ELR (cell line): ENCODE results near the gene WDR47.
A peak's percentile ranks its signal among the peaks of the same experiment; 100 is the strongest.

Source experiments
- DNase-seq: peaks from one replicate; pipeline ENCODE4 v3.0.0-alpha.2; 2015; ENCODE audit warnings: low read depth

WDR47 gene

DNA sequence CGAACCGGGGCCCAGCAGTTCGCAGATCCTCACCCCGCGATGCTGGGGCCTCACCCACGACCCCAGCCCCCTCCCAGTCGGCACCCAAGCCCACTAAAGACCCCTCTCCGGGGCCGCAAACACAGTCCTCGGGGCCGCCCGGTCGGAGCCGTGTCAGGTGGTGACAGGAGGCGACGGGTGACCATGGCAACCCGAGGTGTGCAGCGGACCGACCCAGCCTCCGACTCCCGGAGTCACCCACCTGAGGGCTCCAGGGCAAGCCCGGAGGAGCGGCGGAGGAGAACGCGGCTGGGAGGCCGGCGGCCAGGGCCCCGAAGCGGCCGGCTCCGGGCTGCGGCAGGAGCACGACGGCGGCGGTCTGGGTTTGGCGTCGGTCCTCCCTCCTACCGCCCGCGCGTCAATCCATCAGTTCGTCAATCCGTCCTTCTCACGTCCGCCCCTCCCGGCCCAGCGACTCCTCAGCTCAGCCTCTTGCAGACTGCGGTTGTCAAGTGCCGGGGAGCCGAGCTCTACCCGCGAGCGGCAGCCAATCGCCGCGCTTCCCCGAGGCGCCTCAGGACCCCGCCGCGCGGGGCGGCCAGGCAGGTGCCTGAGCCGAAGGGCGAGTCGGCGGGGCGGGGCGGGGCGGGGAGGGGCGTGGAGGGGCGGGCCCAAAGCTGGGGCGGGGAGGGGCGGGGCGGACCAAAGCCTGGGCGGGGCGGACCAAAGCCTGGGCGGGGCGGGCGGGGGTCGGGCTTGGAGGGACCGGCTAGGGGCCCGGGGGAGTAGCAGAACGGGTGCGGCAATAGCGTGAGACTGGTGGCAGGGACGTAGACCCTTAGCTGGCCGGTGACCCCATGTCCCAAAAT is at the start of gene WDR47:
TSS of gene WDR47 (minus strand) at position 482 of the 848 bp plus-strand sequence. CDS start 18,590 bp downstream, outside the sequence.
- peak; percentile 96 for DNase-seq

DNA sequence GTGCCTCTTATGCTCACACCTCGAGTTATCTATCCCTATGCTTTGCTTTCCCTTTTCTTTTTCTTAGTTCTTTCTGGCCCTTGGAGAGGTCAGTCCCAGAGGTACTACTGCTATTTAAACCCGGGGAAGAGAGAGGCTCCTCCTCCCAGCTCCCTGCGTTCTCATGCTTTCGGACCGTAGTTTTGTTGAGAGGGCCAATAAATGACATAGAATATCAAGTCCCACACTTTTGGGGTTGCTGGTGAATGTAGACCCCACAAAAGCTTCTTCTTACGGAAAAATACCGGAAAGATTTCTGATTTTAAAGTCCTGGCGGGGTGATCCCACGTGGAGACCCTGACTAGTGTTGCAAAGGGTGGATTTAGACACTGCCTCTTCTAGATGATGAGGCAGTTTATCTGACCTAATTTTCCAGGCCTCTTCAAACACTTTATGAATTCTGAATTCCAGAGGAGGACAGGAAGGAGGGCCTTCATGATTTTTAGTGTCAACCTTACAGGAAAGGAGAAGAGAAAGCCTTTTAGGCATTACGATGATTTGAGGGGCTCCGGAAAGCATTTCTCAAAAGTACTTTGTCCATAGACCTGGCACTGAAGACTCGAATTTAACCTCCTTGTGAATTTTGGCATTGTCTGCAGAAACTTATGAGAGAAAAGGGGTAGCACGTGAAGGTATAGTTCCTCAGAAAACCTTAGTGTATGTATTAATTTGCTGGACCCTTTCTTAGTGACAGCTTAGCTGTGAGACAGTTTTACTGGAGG is 49.4 kb upstream of the WDR47 start:
- DNase-seq, result peak; percentile 75

DNA sequence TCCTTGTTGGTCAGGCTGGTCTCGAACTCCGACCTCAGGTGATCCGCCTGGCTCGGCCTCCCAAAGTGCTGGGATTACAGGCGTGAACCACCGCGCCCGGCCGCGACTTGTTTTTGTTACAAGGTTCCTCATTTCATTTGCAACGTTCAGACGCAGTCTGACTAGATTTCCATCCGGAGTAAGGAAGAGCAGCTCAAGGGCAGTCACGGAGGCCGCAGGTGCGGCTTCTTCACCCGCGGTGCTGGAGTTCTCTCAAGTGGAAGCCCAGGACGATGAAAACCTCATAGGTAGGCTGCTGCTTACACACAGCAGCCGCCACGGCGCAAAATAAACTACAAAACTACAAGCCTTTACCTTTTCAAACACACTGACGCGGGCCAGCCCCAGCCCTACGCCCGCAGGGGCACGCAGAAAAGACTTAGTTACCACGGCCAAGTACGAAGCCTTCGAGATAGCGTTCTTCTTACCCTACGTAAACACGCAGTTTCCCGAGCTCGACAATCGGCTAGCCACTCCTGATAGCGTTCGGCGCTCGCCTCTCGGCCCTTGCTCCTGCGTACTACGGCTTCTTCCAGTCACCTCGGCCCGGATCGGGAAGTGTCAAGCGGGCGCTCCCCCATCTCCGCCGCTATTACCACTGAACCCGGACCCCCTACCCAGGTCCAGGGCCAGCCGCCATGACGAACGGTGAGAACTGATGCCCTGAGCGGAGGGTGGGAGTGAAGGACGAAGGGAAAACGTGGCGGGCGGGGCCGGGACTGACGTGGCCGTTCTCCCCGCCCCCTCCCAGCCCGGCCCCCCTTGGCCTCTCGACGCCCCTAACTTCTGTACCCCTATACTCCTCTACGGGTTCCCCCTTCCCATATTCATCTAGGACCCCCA is 48.5 kb upstream of the WDR47 start, which contains the start of gene TMEM167B:
TSS of gene TMEM167B (plus strand) at position 569 of the 882 bp plus-strand sequence. CDS start at position 678, 109 bp downstream.
- DNase-seq, result peak; percentile 96

DNA sequence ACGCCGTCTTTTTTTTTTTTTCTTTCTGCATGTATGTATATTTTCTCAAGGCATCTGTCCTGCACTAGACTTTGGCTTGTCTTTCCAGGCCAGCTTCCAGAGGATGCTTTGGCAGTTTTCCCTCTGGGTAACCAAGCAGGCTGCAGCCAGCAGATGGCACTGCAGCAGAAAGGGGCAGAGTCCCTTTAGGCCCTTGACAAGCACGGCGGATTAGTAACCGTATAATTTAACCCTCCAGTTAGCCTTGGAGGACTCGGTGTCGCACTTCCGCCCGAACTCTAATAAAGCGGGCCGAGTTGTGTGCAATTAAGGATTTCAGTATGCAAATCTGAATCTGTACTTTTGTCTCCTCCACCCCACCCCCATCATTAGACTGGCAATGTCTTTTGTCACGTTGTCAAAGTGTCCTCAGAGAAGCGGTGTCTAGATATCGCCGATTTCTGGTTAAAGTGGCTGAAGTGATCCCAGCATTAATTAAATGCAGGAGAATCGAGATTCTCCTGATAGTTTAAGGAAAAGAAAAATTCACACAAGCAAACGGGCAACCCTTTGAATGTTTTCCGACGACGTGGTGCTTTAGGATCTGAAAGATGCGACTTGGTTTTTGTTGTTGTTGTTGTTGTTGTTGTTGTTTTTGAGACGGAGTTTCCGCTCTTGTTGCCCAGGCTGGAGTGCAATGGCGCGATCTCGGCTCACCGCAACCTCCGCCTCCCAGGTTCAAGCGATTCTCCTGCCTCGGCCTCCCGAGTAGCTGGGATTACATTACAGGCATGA is 47.5 kb upstream of the WDR47 start:
- peak; percentile 86 for DNase-seq

DNA sequence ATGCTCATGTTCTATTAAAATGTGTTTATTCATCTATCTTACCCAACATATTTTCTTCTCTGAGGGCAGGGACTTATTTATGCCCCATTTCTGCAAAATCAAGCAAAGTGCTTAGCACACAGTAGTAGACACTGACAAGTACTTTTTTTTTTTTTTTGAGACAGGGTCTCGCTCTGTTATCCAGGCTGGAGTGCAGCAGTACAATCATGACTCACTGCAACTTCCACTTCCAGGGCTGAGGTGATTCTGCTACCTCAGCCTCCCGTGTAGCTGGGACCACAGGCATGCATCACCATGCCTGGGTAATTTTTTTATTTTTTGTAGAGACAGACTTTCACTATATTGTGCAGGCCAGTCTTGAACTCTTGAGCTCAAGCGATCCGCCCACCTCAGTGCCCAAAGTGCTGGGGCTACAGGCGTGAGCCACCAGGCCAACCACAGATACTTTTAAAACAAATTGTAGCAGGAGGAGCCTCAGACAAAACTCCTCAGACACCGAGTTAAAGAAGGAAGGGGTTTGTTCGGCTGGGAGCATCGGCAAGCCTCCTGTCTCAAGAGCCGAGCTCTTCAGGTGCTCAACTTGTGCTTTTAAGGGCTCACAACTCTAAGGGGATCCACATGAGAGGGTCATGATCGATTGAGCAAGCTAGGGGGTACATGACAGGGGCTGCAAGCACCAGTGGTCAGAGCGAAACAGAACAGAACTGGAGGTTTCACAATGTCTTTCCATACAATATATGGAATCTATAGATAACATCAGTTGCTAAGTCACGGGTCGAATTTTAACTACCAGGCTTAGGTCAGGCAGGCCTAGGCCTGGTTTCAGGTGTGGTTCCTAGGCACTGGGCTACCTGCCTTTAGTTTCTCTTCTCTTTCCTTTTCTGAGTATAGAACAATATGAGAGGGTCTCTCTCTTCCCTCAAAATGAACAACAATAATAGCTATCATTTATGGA is 42.9 kb upstream of the WDR47 start:
- peak; percentile 69 for DNase-seq

DNA sequence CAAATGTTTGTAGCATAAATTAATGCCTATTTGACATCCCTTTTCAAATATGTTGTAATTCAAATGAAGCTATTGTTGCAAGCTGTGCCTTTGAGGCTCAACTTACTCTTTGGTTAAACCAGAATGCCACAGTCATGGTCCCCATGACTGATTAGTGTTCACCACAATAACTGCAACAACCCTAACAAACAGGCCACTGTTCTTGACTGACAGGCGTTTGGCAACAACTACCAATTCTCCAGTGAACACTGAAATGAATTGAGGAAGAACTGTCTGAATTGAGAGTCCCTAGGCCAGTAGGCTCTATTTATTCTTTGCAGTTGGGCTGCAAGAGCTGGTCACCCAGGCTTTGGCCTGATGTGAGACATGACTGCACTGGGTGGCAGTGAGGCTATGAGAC is 42.0 kb upstream of the WDR47 start:
- no peak for DNase-seq

DNA sequence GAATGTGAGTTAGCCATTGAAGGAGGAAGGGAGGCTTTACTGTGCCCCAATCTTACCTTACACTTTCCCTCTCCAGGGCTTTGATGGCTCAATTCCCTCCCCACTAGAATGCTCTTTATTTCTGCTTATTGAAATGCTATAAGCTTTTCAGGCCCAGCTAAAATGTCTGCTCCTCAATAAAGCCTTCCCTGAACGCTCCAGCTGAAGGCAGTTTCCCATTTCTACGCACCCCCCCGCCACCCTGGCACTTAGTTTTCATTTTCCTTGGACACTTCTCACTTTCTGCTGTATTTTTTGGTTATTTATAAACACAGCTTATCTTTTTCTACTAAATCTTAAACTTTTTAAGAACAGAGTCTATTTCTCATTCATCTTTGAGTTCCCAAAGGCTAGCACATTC is 41.6 kb upstream of the WDR47 start:
- no peak for DNase-seq

DNA sequence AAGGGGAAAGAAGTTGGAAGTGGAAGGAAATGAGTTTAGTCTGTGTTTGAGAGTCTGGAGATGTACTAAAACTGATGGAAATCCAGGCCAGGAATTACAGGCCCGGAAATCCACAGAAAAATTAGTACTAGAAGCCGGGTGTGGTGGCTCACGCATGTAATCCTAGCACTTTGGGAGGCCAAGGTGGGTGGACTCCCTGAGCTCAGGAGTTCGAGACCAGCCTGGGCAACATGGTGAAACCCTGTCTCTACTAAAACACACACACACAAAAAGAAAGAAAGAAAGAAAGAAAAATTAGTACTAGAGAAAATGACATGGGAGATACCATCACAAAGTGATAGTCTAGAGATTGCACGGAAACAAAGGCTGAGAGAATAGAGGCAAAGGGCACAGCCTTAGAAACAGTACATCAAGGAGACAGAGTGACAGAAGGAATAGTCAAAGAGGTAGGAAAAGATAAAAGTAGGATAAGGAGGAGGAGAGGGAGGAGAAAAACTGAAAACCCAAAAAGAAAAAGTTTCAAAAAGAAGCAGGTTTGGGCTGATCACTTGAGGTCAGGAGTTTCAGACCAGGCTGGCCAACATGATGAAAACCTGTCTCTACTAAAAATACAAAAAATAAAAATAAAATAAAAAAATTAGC is 38.7 kb upstream of the WDR47 start:
- DNase-seq, result no peak

DNA sequence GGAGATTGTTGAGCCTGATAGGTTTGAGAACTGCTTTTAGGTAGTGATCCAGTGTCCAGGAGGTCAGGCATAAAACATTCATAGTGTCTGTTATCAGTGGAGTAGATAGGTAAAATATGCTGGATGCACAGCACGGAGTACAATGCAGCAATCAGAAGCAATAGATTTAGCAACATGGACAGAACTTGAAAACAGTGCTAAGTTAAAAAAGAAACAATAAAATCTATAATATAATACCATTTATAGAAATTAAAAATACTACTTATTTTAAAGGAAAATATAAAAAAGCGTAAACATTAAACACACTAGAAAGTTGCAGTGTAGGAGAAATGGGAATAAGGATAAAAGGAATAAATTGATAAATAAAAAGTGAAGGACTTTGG is 37.3 kb upstream of the WDR47 start:
- DNase-seq, result no peak

DNA sequence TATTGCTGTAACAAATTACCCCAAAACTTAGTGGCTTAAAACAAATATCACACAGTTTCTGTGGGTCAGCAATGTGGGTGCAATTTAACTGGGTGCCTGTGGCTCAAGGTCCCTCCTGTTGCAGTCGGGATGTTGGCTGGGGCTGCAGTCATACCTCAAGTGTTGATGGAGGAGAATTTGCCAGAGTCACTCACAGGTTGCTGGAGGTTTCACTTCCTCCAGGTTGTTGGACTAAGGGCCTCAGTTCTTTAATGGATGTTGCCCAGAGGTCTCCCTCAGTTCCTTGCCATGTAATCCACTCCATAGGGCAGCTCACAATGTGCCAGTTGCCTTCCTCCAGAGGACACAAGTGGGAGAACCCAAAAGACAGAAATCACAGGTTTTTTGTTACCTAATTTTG is 36.4 kb upstream of the WDR47 start:
- DNase-seq, result no peak

DNA sequence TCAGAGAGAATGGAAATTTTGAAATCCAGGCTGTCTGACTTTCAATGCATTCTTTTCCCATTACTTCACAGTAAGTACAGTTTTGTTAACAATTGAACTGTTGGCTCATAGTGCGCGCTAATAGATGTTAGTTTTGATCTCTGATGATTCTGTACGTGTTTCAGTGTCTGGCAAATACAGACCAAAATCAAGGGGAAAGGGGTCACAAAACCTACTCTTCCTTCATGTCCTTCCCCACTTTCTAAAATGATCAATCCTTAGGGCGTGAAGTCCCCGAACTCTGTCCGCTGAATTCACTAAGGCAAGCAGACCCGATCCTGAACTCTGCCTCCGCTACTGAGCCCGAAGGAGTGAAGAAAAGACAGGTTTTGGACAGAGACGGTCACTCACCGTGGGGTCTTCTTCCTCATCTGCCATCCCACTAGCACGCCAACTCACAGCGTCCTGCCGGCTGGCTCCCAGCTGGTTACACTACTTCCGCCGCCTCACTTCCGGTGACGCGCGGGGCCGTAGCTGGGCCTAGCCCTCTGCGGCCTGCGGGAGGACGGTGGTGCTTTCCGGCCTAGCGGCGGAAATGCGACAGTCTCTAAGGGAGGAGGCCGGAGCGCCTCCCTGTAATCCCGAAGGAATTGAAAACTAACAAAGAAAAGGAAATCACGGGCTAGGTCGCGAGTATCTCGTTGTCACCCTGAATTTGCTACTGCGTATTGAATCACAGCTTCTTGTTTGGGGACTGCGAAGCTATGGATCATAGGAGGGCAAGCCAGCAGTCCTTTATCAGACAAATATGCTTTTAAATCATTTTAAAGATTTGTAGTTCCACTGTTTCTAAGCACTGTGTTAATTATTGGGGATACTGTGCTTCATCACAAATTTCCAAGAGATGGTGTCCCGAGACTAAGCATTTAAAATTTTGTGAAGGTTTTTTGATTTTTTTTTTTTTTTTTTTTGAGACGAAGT is 33.9 kb upstream of the WDR47 start, which contains the start of gene TAF13:
TSS of gene TAF13 (minus strand) at position 473 of the 960 bp plus-strand sequence. CDS start at position 417, 56 bp downstream.
- peak; percentile 97 for DNase-seq

DNA sequence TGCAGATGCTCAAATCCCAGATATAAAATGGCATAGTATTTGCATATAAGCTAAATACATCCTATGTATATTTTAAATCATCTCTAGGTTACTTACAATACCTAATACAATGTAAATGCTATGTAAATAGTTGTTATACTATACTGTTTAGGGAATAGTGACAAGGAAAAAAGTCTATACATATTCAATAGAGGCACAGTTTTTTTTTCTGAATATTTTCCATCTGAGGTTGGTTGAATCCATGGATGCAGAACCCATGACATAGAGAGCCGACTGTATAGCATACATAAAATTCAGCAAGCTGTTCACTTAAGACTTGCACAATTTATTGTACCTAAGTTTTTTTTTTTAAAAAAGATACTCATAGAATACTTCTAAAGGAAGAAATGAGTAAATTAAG is 27.4 kb upstream of the WDR47 start:
- DNase-seq, result no peak

DNA sequence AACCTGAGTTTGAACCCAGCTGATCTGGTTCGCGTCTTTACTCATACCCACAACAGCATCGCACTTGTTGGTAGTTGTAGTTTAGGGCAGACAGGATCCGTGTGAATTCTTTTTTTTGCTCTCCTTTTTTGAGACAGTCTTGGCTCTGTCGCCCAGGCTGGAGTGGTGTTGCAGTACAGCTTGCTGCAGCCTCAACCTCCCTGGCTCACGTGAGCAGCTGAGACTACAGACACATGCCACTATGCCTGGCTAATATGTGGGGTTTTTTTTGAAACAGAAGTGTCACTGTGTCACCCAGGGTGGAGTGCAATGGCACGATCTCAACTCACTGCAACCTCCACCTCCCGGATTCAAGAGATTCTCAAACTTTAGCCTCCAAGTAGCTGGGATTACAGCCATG is 26.0 kb upstream of the WDR47 start:
- DNase-seq, result no peak

DNA sequence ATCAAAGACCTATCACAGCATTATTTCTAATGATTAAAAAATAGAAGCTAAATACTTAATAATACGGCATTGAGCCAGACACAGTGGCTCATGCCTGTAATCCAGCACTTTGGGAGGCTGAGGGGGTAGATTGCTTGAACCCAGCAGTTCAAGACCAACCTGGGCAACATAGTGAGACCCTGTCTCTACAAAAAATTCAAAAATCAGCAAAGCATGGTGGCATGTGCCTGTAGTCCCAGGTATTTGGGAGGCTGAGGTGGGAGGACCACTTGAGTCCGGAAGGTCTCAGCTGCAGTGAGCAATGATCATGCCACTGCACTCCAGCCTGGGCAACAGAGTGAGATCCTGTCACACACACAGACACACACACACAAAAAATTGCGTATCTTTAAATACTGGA is 23.2 kb upstream of the WDR47 start:
- no peak for DNase-seq

DNA sequence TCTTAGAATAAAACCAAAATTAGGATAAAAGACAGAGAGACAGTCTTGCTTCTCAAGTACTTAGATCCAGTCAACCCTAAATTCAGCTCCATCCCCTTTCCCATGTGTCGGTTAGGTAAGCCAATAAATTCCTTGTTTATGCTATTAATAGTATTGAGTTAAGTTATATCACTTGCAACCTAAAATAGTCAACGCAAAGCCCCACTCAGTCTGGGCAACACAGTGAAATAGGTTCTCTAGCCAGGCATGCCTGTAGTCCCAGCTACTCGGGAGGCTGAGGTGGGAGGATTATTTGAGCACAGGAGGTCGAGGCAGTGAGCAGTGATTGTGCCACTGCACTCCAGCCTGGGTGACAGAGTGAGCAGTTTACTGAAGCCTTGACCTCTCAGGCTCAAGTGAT is 19.3 kb upstream of the WDR47 start:
- no peak for DNase-seq

DNA sequence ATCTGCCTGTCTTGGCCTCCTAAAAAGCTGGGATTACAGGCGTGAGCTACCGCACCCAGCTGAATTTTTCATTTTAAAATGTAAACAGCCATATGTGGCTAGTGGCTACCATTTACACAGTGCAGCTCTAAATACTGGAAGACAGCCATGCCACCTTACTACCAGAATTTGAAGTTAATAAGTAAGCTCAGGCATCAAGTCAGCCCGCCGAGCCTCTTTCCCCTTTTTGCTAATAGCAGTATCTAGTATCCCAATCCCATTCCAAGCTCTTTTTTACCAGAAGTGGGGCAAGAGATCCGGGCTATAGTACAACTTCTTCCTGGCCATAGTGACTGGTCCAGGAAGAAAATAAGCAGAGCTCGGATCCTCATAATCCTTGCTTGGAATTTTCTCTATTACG is 18.8 kb upstream of the WDR47 start:
- DNase-seq, result no peak

DNA sequence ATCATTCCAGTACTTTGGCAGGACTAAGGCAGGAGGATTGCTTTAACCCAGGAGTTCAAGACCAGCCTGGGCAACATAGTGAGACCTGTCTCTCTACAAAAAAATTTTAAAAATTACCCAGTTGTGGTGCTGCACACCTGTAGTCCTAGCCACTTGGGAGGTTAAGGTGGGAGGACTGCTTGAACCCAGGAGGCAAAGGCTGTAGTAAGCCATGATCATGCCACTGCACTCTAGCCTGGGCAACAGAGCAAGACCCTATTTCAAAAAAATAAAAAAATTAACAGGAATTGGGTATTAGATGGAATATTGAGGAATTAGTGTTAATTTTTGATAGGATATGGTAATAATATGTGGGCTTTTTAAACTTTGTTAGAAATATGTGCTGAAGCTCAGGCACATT is 17.1 kb upstream of the WDR47 start:
- DNase-seq, result no peak

DNA sequence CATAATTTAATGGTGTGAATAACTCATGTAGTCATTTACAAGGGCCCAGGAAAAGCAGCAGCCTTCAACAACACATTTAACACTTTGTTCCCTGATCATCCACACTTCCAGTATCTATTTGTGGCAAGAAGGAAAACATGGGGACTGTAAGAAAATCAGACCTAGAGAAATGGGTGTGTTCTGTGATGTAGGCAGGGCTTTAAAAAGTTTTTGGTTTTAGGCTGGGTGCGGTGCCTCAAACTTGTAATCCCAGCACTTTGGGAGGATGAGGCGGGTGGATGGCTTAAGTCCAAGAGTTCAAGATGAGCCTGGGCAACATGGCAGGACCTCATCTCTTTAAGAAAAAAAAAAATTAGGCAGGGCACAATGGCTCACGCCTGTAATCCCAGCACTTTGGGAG is 14.2 kb upstream of the WDR47 start:
- no peak for DNase-seq
